BE2C (cell line): ENCODE results near the gene LLGL1.

ENCODE experiments used
- DNase-seq: peaks from one replicate; pipeline ENCODE4 v3.0.0-alpha.2; 2020
- H3K27me3 ChIP-seq: fragments of 250-450 bp; sonication (Bioruptor Pico); 2 replicates; pipeline ENCODE4 v1.5.1; 2020; ENCODE audit warnings: mild to moderate bottlenecking
- H3K36me3 ChIP-seq: fragments of 250-450 bp; sonication (Bioruptor Pico); 2 replicates; pipeline ENCODE4 v1.5.1; 2020; ENCODE audit warnings: mild to moderate bottlenecking
- H3K4me1 ChIP-seq: fragments of 250-450 bp; sonication (Bioruptor Pico); 2 replicates; pipeline ENCODE4 v1.5.1; 2020
- H3K4me3 ChIP-seq: 2 replicates; pipeline ENCODE4 v1.5.1; 2011; ENCODE audit warnings: low read depth, low read length
- H3K9me3 ChIP-seq: fragments of 250-450 bp; sonication (Bioruptor Pico); 2 replicates; pipeline ENCODE4 v1.5.1; 2020
- CTCF ChIP-seq: IDR thresholded peaks from 2 replicates; pipeline ENCODE4 v1.5.1; 2012; ENCODE audit warnings: mild to moderate bottlenecking, low read depth, low read length

The LLGL1 gene

DNA sequence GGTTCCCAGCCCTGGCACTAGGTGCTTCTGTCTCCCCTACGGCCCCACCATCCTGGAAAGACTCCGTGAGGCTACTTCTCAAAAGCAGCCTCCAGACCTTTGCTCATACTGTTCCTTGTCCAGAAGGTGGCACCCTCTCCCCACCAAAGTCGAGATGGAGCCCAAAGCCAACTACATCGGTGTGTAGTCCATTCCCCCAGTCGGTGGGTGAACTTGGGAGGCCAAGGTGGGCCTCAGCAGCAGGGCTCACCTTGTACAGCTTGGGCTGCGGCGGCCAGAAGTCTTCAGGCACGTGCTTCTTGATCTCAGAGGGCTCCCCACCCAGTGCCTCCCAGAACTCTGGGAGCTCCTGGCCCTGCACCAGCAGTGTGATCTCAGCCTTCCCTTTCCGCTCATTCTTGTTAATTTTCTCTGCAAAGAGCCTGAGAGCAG is 22.9 kb downstream of the LLGL1 start:
- peak; percentile 70 for DNase-seq
- peak; percentile 66 for TF ChIP-seq CTCF
- no peak overlapping the region for H3K4me3 ChIP-seq
- no peaks in the 10 kb centered on the region for H3K9me3 ChIP-seq
- no peaks in the 10 kb centered on the region for H3K36me3 ChIP-seq
- no peaks in the 10 kb centered on the region for H3K27me3 ChIP-seq
- H3K4me1 ChIP-seq = no peaks in the 10 kb centered on the region

DNA sequence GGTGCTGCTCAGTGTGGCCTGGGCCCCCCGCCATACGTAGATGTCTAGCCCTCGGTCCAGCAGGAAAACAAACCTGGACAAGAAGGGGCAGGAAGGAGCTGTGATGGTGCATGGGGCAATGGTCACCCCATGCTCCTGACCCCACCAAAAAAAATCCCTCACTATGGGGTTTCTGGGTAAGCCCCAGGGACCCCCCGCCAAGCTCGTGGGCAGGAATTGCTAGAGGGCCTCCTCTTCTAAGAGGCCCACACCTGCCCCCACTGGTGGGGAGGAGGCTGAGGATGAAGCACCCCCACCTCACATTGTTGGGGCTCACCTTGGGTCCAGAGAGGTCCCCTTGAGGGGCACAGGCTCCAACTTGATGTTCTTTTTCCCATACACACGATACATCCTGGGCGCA is 23.4 kb downstream of the LLGL1 start:
- Histone ChIP-seq H3K9me3 (no peaks in the 10 kb centered on the region), H3K27me3 (no peaks in the 10 kb centered on the region), H3K36me3 (no peaks in the 10 kb centered on the region), H3K4me3 (no peak overlapping the region), H3K4me1 (no peaks in the 10 kb centered on the region)
- no peak for DNase-seq
- no peak for TF ChIP-seq CTCF

- Histone ChIP-seq H3K36me3 (no peaks in the 10 kb centered on the region), H3K9me3 (no peaks in the 10 kb centered on the region)
- no peak for DNase-seq
Measured at GRCh38 chr17:18250259-18250658, 24.8 kb downstream of the LLGL1 start.

DNA sequence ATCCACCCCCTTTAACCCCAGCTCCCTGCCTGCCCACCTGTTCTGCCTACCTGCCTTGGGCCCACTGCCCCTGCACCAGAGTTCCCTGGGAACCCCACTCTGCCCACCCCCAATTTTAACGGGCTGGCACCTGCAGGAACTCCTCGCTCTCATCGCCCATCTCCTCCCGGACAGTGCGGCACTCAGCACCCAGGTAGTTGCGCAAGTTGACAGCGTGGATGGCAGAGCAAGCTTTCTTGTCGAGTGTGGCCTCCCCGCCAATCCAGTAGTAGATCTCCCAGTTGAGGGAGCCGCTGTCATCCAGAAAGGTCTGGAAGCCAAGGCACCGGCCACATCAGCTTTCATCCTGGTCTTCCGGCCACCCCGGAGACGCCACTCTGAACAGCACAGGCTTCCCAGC is 25.3 kb downstream of the LLGL1 start:
- TF ChIP-seq CTCF = no peak
- DNase-seq = no peak
- Histone ChIP-seq H3K4me1 (no peaks in the 10 kb centered on the region), H3K27me3 (no peaks in the 10 kb centered on the region), H3K9me3 (no peaks in the 10 kb centered on the region), H3K4me3 (no peak overlapping the region), H3K36me3 (no peaks in the 10 kb centered on the region)

More at GRCh38 chr17:18250259-18250658, 24.8 kb downstream of the LLGL1 start:
- Histone ChIP-seq H3K27me3 (no peaks in the 10 kb centered on the region), H3K4me3 (no peak overlapping the region), H3K4me1 (no peaks in the 10 kb centered on the region)
- no peak for TF ChIP-seq CTCF

GRCh38 chr17:18251204-18251603 is 25.8 kb downstream of the LLGL1 start:
- Histone ChIP-seq H3K4me1 (no peaks in the 10 kb centered on the region), H3K4me3 (no peak overlapping the region), H3K9me3 (no peaks in the 10 kb centered on the region), H3K36me3 (no peaks in the 10 kb centered on the region), H3K27me3 (no peaks in the 10 kb centered on the region)
- no peak for TF ChIP-seq CTCF
- DNase-seq = no peak

DNA sequence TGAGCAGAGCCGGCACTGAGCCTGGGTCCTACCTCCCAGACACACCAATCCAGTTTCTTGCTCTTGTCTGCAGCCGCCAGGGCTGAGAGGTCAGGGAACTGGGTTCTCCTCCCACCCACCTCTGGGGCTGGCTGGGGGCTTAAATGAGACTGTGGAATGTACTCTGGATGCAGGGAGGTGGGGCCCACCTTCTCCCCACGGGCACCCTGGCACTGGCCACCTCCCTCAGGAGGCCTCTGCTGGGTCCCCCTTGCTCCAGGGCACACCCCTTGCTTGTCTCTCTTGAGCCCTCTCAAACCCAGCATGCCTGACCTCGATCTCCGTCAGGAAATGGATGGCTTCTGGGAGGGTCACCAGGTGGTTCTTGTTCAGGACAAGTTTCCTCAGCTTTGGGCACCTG is 26.7 kb downstream of the LLGL1 start:
- H3K36me3 ChIP-seq = no peaks in the 10 kb centered on the region
- H3K4me1 ChIP-seq = no peaks in the 10 kb centered on the region
- no peaks in the 10 kb centered on the region for H3K27me3 ChIP-seq
- no peak for TF ChIP-seq CTCF
- H3K4me3 ChIP-seq = no peak overlapping the region
- no peaks in the 10 kb centered on the region for H3K9me3 ChIP-seq
- DNase-seq = no peak
